HG03097 (cell line): ENCODE measurements around the gene PPARG.

ENCODE experiments used
- ATAC-seq: cut with Tn5 transposase; IDR thresholded peaks from one replicate; pipeline ENCODE4 v1.9.1; 2021; ENCODE audit not compliant: unreplicated experiment, low FRiP score

PPARG gene

DNA sequence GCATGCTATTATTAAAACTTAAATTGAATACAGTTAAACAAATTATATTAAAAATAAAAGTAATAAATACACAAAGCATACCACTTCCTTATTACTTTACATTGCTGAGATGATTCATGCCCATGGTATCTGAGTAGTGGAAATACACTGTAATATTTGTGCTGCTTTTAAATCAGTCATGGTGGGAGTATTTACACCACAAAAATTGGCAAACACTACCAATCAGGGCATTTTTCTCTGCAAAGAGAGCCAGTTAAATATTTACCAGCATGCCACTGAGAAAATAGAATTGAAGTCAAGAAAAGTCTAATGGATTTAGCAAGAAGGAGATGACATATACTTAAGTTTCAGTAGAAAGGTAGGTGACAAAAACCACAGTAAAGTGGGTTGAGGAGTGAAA, 19.6 kb downstream of the PPARG start:
- ATAC-seq = no peak

DNA sequence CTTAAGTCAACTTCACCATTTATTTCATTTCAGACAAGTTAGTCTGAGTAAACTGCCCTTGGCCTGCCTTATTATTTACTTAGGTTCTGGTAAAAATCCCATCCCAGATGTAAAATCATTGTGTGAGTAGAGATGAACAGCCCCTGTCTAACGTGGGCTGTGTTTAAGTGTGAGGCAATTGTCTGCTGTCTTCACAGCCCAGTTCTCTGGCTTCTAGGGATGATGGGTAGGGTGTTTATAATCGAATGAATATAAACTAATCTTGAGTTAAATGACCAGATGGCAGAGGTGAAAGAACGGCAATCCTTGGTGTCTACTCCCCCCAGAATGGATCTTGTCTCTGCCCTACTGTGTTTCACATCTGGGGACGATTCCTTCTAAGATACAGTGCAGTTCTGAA, 20.8 kb downstream of the PPARG start:
- ATAC-seq = no peak

DNA sequence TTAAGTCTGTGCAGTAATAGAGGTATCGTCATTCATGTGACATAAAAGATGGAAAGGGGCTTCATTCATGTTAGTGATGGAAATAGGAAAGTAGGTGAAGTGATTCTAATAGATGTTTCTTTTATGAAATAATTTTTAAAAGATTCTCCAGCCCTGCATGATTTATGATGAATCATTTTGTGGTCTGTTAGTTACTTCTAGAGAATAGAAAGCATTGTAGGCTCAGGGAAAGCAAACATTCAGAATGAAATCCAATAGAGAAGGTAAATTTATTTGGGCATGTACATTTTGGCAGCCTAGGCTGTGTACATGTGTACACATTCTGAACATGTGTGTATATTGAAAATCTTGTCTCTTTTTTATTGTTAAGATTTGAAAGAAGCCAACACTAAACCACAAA, 23.1 kb downstream of the PPARG start:
- ATAC-seq = no peak

DNA sequence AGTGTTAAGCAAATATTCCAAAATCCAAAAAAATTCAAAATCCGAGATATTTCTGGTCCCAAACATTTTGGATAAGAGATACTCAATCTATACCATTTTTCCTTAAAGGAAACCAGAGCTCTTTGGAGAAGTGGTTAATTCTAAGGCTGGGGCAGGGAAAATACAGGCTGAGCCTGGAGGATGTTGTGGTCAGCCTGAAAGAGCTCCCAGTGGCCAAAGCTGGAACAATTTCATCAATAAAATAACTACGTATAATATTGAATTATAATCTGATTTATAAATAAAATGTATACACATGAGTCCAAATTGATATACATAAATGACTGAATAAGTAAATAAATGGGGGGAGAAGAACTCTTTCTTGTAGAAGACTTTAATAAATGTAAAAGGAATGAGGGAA, 24.6 kb downstream of the PPARG start:
- ATAC-seq = no peak

DNA sequence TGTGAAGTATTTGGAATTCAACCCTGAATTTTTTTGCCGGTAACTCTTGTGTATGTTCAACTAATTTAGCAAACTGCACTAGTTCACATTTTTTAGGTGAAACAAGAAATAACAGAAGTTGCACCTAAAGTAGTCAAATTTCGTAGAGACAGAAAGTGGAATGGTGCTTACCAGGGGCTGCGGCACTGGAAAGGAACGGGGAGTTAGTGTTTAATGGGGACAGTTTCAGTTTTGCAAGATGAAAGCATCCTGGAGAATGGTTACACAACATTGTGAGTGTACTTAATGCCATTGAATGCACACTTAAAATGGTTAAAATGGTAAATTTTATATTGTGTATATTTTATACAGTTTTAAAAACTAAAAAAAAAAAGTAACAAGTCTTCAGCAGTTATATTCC, 27.4 kb downstream of the PPARG start:
- no peak for ATAC-seq

DNA sequence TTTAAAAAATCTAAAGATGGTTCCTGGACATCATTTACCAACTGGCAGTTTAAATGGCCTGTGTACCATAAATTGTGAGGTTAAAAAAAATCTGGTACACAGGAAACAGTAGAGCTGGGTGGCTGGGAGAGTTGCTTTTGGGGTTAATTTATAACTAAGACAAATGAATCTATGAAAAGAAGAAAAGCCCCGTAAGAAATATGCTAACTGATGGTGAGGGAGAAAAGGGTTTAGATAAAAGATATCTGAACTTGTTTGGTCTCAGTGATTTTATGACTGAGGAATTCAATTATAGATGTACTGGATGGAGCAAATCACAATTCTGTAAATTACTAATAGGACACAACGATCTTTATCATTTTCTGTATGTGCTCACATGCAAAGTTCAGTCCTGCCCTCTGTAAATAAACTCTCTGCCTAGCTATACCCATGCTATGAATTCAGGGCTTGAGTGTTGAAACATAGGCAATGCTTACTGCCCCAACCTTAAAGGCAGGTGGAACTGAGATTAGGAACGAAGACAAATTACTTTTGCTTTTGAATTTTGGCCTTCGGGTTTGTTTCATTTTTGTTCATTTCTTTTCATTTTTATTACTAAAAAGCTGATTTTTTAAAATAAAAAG, 28.0 kb downstream of the PPARG start:
- peak; percentile 75 for ATAC-seq

DNA sequence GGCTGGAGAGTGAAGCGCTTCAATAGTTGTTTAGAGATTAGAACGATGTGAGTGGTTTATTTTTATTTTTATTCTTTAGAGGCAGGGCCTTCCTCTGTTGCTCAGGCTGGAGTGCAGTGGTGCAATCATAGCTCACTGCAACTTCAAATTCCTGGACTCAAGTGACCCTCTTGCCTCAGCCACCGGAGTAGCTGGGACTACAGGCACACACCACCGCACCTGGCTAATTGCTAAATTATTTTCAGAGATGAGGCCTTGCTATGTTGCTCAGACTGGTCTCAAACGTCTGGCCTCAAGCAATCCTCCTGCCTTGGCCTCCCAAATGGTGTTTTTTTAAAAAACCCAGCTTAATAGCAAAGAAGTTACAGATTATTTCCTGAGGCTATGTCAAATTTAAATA, 29.0 kb downstream of the PPARG start:
- ATAC-seq = no peak

DNA sequence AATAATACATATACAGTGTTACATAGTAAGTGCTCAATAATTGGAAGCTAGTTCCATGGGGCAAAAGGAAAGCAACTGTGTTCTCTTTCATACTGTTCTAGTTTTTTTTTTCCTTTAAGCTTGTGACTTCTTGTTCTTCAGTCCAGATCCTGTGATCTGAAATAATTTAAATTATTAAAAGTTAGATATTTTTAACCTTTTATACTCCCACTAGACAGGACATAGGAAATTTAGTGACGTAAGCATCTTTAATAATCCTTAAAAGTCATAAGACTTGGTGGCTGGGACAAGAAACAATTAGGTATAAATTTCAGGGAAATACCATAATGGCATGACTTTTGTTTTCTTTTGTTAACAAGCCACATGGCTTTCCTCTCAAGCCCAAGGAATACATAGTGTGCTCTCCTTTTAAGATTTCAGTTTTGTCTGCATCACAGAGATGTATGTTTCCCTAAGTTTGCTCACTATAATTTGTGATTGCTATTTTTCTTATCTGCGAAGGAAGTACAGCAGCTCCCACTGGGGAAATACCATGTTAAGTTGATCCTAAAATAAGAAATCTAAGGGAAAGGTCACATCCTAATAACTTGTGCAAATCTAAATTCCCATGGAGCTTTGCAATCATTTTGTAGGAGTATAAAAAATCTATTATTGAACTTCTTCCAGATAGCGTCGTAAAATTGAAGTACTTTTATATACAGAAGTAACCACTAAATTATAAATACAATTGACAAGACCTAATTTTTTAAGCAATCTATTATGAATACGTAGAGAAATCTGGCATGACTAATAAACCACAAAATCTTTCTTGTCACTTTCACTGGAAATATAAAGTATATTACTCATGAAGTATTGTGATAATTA, 30.1 kb downstream of the PPARG start:
- no peak for ATAC-seq

DNA sequence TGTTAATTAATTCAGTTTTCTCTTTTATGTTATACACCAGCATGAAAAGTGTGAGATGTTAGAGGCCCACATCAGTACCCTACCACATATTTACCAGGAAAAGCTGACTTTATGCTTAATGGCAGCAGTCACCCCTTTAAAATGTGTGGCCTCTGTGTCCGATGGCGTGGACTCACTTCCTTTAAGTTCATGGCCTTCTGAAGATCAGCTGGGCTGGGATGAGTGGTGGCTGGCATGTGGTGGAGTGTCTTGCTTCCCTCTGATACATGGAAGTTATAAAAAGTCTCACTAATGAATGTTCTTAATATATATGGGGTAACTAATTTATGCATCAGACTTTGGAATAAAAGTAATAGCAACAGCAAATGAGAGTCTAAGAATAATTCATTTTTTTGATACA, 32.1 kb downstream of the PPARG start:
- ATAC-seq = no peak

DNA sequence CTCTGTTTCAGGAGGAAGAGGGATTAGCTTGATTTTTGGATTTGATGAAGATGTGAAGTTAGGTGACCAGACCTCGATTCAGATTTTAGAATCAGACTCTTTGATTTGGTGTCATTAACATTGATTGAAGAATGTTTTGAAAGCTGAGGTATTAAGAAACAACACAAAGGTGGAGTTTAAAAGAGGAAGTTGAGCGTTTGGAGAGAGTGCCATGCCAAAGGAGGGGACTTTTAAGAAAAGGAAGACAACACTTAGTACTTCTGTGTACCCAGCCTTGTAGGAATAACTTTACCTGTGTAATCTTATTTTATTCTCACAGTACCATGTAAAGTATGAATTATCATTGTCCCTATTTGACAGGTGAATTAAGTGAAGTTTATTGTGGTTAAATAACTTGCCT, 34.4 kb downstream of the PPARG start:
- ATAC-seq = no peak

DNA sequence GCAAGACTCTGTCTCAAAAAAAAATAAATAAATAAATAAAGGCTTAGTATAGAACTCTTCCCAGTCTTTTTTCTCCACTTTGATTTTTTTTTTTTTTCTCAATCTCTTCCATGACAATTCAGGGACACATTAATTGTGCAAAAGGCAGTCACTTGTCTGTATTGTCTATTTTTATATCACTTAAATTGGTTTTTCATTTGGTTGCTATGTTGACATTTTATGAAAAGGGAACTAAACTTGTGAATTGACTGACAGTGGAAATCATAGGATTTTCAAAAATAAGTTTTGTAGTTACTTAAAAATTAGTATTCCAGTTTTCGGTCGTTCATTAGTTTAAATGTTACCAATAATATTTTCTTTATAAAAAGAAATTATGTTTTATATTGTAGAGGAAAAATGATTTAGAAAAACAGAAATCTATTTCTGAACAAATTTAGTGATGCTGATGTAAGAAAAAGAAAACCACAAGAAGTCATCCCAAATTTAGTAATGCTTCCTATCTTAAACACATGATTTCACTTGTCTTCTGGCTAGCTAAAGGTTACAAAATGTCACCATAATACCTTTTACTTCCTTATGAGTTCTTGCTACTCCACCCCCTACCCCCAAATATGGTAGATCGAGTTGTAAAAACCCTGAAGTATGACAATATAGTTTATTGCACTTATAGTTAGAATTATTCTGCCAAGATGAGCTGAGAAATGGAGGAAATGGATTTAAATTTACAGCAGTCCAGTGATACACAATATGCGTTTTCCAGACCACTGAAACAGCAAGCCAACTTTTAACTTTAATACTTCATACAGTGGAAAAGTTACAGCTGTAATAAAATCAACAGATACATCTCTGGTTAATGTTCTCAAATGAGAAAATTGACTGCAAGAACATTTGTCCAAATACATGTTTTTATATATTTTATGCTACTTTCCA, 37.0 kb downstream of the PPARG start:
- no peak for ATAC-seq

DNA sequence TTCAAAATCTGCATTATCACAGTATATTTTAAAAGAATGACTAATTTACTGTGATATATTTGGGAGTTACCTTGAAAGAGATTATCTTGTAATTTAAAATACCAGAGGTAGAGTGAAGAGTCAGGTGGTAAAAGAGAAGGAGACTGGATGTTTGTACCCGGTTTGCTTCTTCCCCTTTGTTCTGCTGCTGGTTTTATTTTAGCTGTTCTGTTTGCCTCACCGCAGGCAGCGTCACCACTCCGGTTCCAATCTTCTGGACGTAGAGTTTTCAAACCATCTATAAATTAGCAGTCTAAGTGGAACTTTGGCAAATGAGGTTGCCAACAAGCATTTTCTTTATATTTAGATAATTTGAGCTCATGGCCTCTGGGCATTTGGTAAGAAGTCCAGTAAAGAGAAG, 38.2 kb downstream of the PPARG start:
- no peak for ATAC-seq

DNA sequence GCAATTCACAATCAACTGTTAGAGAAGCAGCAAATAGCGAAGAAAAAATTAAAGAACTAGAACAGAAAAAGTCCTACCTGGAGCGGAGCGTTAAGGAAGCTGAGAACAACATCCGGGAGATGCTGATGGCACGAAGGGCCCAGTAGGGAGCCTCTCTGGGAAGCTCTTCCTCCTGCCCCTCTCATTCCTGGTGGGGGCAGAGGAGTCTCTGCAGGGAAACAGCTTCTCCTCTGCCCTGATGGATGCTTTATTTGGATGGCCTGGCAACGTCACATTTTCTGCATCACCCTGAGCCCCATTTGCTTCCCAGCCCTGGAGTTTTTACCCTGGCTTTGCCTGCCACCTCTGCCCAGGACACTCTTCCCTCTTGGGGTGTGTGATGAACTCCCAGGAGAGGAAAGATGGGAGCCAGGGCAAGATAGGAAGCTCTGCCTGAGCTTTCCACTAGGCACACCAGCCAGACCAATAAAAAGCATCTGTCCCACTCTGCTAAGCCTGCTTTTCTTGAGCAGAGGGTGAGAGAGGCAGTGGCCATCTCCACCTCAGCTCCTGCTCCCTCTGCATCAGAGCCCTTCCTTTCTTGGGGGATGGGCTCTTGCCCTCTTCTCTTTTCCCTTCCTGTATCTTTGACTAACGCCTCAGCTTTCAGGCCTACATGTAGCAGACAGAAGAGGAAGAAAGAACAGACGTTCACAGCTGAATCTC, 39.4 kb downstream of the PPARG start:
- ATAC-seq = no peak

DNA sequence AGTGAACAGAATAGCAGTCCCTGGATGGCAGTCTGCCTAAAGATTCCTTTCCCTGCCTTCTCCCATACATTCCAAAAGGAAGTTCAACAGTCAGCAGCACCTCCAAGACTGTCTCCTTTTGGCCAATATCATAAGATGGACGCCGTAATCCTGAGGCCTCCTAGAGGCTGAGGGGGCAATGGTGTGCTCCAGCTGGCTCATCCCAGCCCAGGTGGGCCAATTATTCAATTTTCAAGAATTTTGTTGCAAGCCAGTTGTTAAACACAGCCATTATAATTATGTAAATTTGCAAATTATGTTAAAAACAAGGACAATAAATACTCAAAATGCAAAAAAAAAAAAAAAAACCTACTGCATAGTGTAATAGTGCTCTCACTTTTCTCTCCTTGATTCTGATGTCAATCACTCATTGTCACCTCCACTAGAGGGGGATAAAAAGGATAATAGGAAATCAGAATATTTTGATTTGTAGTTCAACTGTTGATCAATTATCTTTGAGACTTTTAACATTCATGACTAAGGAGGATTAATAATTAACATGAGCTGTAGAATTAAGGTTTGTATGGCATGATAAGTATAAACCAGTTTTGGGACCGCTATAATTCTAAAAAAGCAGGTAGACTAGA, 40.1 kb downstream of the PPARG start:
- ATAC-seq = no peak

DNA sequence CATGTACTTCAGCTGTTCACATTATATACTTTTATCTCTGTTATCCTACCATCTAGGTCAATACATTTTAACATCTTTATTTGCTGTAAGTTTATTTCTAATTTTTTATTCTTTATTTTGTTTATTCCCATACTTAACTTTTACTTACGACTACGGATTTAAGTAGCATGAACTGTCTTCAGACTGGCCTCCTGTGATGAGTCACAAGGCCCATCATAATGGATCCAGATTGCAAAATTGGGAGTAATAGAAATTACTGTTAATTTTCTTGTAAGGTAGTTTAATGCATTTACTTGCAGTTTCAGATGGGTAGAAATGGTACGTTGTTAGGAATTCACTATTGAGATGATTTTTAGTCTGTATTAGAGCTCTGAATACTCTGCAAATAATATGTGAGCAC, 45.9 kb downstream of the PPARG start:
- ATAC-seq = no peak

DNA sequence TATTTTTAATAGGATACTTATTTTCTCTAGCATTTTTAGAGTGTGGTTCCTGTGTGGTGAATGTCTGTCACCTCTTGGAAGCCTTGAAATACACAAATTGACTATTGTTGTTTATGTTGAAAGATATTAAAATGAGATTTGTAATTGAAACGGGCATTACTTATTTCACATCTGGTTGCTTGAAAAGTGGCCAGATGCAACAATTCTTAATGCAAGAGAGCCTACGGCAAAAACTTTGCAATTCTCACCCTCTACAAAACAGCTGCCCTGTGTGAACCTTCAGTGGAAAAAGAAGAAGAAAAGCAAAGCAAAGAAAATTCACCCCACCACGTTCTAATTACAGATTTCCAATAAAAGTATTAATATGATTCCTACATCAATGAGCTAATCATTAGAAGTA, 46.6 kb downstream of the PPARG start:
- ATAC-seq = no peak

DNA sequence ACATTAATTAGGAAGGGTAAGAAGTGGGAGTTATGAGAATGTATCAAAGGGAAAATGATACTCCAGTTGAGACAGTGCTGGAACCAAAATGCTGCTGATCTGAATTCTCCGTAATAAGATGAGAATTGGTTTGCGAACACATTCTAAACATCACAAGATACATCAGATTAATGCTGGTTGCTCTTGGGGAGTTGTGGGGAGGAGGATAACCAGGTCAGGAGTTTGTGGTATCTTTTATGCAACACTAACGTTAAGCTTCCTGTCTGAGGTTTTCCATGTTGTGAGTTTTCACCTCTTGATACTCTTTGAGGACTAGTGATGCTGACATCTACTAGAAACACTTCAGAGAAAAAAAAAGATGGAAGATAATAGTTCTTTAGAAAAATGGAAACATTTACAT, 47.2 kb downstream of the PPARG start:
- no peak for ATAC-seq

DNA sequence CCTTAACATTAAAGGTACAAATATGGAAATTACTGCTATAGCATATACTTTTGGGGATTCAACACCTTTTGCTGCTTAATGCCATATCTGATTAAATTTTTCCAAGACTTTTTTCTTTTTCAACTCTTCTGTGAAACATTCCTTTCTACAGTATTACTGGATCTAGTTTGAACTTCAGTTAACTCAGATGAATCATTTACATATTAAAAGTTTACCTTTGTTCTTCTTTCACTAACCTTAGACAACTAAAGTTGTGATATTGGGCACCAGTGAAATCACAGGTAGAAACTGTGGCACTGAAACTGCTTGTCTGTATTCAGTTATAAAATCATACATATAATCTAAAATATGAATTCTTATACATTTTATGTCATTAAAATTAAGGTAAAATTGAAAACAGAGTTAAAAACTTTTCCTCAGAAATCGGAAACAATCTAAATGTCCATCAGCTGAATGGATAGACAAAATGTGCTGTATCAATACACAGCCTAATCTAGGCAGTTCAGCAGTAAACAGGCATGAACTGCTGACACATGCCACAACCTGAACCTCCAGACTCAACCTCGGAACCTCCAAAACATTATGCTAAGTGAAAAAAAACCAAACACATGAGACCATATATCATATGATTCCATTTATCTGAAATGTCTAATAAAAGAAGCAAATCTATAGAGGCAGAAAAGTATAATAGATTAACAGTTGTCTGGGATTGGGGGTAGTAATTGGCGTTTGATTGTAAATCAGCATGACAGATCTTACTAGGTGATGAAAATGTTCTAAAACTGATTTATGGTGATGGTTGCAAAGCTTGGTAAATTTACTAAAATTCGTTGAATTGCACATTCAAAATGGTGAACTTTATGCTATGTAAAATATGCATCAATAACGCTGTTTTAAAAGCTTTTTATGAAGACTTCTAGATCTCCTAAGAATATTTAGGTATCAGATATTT, 50.0 kb downstream of the PPARG start:
- ATAC-seq = no peak
